OCI-LY1 (cell line): ENCODE results near the gene SPINK7.

Source experiments
- H2AFZ ChIP-seq: fragments of 200-600 bp; sonication (generic), shearing (Covaris generic); 2 replicates; pipeline ENCODE4 v1.6.0; 2014; ENCODE audit warnings: antibody characterized with exemption, mild to moderate bottlenecking, low read length
- H3F3A ChIP-seq: fragments of 200-600 bp; sonication (generic), shearing (Covaris generic); 2 replicates; pipeline ENCODE4 v1.6.0; 2014; ENCODE audit warnings: mild to moderate bottlenecking, antibody characterized with exemption, low read length, moderate library complexity; ENCODE audit not compliant: insufficient read depth
- H3K27ac ChIP-seq: fragments of 200-600 bp; sonication (generic); 2 replicates; pipeline ENCODE4 v1.5.1; 2014; ENCODE audit warnings: low read length, mixed run types, mild to moderate bottlenecking, low read depth; ENCODE audit not compliant: poor library complexity, severe bottlenecking
- H3K27me3 ChIP-seq: fragments of 200-600 bp; sonication (generic); 2 replicates; pipeline ENCODE4 v1.6.0; 2014; ENCODE audit warnings: antibody characterized with exemption, mild to moderate bottlenecking, low read length, moderate library complexity; ENCODE audit not compliant: insufficient read depth
- H3K36me3 ChIP-seq: fragments of 200-600 bp; sonication (generic); 2 replicates; pipeline ENCODE4 v1.6.1; 2014; ENCODE audit warnings: mild to moderate bottlenecking, antibody characterized with exemption, low read length, moderate library complexity, mixed read lengths; ENCODE audit not compliant: insufficient read depth
- H3K4me1 ChIP-seq: fragments of 200-600 bp; sonication (generic); 2 replicates; pipeline ENCODE4 v1.5.1; 2014; ENCODE audit warnings: mild to moderate bottlenecking, low read length, moderate library complexity; ENCODE audit not compliant: insufficient read depth, severe bottlenecking
- H3K4me2 ChIP-seq: fragments of 200-600 bp; sonication (generic), shearing (Covaris generic); 2 replicates; pipeline ENCODE4 v1.6.1; 2014; ENCODE audit warnings: low read length
- H3K4me3 ChIP-seq: fragments of 200-600 bp; sonication (generic); 2 replicates; pipeline ENCODE4 v1.5.1; 2014; ENCODE audit warnings: low read length, low read depth, mild to moderate bottlenecking, mixed read lengths; ENCODE audit not compliant: poor library complexity, severe bottlenecking
- H3K79me2 ChIP-seq: fragments of 200-600 bp; shearing (Covaris generic); 2 replicates; pipeline ENCODE4 v1.6.1; 2016; ENCODE audit warnings: mixed run types, low read length, mixed read lengths; ENCODE audit not compliant: insufficient read depth
- H3K9ac ChIP-seq: fragments of 200-600 bp; sonication (generic), shearing (Covaris generic); 2 replicates; pipeline ENCODE4 v1.6.1; 2014; ENCODE audit warnings: mild to moderate bottlenecking, low read length, mixed read lengths
- H3K9me2 ChIP-seq: fragments of 200-600 bp; sonication (generic), shearing (Covaris generic); 2 replicates; pipeline ENCODE4 v1.6.1; 2014; ENCODE audit warnings: low read depth, mild to moderate bottlenecking, low read length, mixed read lengths
- H3K9me3 ChIP-seq: fragments of 200-600 bp; shearing (Covaris generic); 2 replicates; pipeline ENCODE4 v1.6.1; 2014; ENCODE audit warnings: low read length, mixed read lengths
- H4K20me1 ChIP-seq: fragments of 200-600 bp; sonication (generic), shearing (Covaris generic); 2 replicates; pipeline ENCODE4 v1.6.0; 2016; ENCODE audit warnings: mild to moderate bottlenecking, low read length; ENCODE audit not compliant: insufficient read depth
- EZH2 ChIP-seq: fragments of 200-600 bp; sonication (generic), shearing (Covaris generic); IDR thresholded peaks from 2 replicates; pipeline ENCODE4 v1.8.0; 2017; ENCODE audit warnings: borderline replicate concordance, mixed run types, mild to moderate bottlenecking, antibody characterized with exemption, low read length, moderate library complexity, mixed read lengths
- TF ChIP-seq, protein P1 (sequence below): fragments of 200-600 bp; sonication (generic), shearing (Covaris generic); IDR thresholded peaks from 2 replicates; pipeline ENCODE4 v1.5.1; 2017; ENCODE audit warnings: mild to moderate bottlenecking, antibody characterized with exemption, low read length, moderate library complexity, mixed read lengths

SPINK7 gene

GRCh38 chr5:148333262-148333849, 21.1 kb downstream of the SPINK7 start:
- H3K27me3 ChIP-seq = no peaks in the 10 kb centered on the region
- no peaks in the 10 kb centered on the region for H4K20me1 ChIP-seq
- H3K79me2 ChIP-seq = no peaks in the 10 kb centered on the region
- H3F3A ChIP-seq = no peaks in the 10 kb centered on the region
- H3K36me3 ChIP-seq = no peaks in the 10 kb centered on the region
- H3K4me2 ChIP-seq = no peak overlapping the region
- H3K9me2 ChIP-seq = no peaks in the 10 kb centered on the region
- TF ChIP-seq EZH2 = no peak
- TF ChIP-seq, protein P1, sequence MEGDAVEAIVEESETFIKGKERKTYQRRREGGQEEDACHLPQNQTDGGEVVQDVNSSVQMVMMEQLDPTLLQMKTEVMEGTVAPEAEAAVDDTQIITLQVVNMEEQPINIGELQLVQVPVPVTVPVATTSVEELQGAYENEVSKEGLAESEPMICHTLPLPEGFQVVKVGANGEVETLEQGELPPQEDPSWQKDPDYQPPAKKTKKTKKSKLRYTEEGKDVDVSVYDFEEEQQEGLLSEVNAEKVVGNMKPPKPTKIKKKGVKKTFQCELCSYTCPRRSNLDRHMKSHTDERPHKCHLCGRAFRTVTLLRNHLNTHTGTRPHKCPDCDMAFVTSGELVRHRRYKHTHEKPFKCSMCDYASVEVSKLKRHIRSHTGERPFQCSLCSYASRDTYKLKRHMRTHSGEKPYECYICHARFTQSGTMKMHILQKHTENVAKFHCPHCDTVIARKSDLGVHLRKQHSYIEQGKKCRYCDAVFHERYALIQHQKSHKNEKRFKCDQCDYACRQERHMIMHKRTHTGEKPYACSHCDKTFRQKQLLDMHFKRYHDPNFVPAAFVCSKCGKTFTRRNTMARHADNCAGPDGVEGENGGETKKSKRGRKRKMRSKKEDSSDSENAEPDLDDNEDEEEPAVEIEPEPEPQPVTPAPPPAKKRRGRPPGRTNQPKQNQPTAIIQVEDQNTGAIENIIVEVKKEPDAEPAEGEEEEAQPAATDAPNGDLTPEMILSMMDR = no peak
- H3K27ac ChIP-seq = no peak overlapping the region
- H3K4me3 ChIP-seq = no peak overlapping the region
- no peak overlapping the region for H3K9ac ChIP-seq
- H3K4me1 ChIP-seq = no peaks in the 10 kb centered on the region
- no peak overlapping the region for H2AFZ ChIP-seq
- H3K9me3 ChIP-seq = no peaks in the 10 kb centered on the region

DNA sequence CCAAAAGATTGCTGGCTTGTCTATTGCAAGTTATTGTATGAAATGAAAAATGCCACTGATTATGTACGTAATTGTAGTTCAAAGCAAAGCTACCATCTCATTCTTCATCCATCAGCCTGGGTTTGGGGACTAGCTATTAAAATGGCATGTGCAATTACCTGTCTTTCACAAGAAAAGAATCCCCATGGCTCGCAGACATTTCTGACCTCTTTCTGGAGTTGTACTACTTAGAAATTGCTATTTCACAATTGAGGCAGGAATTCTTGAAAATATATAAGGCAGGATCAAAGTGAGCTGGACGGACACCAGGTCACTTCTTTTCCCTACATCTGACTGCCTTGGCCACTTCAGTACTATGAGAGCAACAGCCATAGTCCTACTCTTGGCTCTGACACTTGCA, 23.0 kb downstream of the SPINK7 start, which contains the start of gene SPINK9:
TSS of gene SPINK9 (plus strand) at position 301 of the 400 bp plus-strand sequence. CDS start at position 356, 55 bp downstream.
- TF ChIP-seq, protein P1 = no peak
- TF ChIP-seq EZH2 = no peak
- no peaks in the 10 kb centered on the region for H3K4me1 ChIP-seq
- no peak within 1 kb of the TSS for H3K9ac ChIP-seq
- H3K27me3 ChIP-seq = no peaks in the 10 kb centered on the region
- no peak within 1 kb of the TSS for H3K4me2 ChIP-seq
- no peaks in the 10 kb centered on the region for H3K9me3 ChIP-seq
- H3K9me2 ChIP-seq = no peaks in the 10 kb centered on the region
- H3K79me2 ChIP-seq = no peaks in the 10 kb centered on the region
- H2AFZ ChIP-seq = no peak within 1 kb of the TSS
- no peaks in the 10 kb centered on the region for H3F3A ChIP-seq
- no peaks in the 10 kb centered on the region for H4K20me1 ChIP-seq
- H3K27ac ChIP-seq = no peak within 1 kb of the TSS
- H3K36me3 ChIP-seq = no peaks in the 10 kb centered on the region
- no peak within 1 kb of the TSS for H3K4me3 ChIP-seq

GRCh38 chr5:148336704-148337435, 24.6 kb downstream of the SPINK7 start:
- H3K9me3 ChIP-seq = no peaks in the 10 kb centered on the region
- no peaks in the 10 kb centered on the region for H3K27me3 ChIP-seq
- H3K27ac ChIP-seq = no peak overlapping the region
- no peaks in the 10 kb centered on the region for H3K79me2 ChIP-seq
- no peak overlapping the region for H3K4me2 ChIP-seq
- TF ChIP-seq EZH2 = no peak
- TF ChIP-seq, protein P1 = no peak
- no peak overlapping the region for H2AFZ ChIP-seq
- no peaks in the 10 kb centered on the region for H4K20me1 ChIP-seq
- no peaks in the 10 kb centered on the region for H3K36me3 ChIP-seq
- H3K4me1 ChIP-seq = no peaks in the 10 kb centered on the region
- no peaks in the 10 kb centered on the region for H3K9me2 ChIP-seq
- H3K4me3 ChIP-seq = no peak overlapping the region
- H3F3A ChIP-seq = no peaks in the 10 kb centered on the region
- H3K9ac ChIP-seq = no peak overlapping the region
